ENCODE measurements around the gene POLR3G. TPM values are rescaled to one million over a fixed set of nuclear protein-coding genes. Genes with fewer than 3 reads are reported as not detected.
A peak's percentile ranks its signal among the peaks of the same experiment; 100 is the strongest.

The POLR3G gene
- polyA plus RNA-seq, 1 donor, result 1.8 TPM

DNA sequence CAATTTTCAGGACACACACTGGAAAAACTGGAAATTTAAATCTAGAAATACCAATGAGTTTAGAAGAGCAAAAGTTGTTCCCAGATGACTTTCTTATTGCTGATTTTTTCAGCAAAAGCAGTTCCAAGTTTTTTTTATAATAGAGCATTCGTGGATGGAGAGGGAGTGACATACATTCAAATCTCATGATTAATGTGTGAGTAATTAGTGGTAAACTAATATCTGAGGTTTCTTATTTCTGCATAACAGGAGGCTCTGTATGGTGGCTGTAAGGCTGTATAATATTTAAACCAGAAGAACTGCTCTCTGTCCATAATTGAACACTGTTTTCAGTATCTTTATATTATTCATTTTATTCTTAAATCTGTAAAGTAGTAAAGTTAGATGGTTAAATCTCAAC is 28.9 kb downstream of the POLR3G start:
- no peak for DNase-seq (ENCODE audit: low read depth)

DNA sequence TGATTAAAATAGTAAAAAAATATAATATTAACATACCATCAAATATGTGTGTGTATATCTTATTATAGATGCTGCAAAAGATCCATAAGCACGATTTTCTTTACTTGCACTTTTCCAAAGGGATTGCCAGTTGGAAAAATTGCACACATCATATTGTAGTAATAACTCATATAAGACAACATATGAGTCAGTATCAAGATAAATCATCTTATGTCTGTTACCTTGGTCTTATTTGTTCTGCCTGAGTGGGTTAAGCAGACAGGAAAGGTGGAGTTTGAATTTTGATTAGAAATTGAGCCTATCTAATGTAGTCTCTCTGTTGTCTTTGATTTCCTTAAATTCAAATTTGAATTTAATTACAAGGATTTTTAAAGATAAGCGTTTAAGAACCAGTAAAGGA is 30.1 kb downstream of the POLR3G start:
- DNase-seq (ENCODE audit: low read depth), result no peak

DNA sequence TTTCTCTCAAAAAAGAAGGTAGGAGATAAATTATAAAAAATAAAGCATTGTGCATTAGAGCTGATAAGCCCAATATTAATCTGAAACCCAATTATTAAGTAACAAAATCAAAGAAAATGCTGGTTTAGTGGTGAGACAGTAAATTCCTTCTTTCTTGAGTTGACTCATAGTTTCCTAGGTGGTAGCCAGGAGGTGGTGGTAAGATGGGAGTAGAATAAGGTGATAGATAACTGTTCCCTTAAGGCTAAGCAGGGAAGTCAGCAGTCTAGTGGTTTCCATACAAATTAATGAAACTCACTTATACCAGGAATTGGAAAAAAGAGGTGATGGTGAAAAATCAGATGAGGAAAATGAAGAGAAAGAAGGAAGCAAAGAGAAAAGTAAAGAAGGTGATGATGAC is 31.6 kb downstream of the POLR3G start:
- DNase-seq (ENCODE audit: low read depth), result no peak

DNA sequence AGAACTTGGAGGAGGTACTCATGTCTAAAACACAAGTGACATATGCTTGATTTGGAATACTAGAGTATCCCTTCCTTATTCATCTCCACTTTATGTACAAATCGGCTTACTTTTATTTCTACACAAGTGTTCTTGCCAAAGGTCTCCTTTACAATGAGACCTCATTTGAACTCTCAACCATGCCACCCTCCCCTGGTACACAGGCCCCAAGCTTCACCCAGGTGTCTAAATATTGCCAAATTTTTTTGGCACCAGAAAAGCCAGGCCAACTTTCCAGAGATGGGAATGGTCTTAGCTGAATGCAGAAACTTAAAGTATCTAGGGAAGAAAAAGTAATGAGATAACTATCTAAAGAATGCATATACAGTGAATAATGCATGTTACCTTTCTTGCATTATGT is 35.8 kb downstream of the POLR3G start:
- no peak for DNase-seq (ENCODE audit: low read depth)

DNA sequence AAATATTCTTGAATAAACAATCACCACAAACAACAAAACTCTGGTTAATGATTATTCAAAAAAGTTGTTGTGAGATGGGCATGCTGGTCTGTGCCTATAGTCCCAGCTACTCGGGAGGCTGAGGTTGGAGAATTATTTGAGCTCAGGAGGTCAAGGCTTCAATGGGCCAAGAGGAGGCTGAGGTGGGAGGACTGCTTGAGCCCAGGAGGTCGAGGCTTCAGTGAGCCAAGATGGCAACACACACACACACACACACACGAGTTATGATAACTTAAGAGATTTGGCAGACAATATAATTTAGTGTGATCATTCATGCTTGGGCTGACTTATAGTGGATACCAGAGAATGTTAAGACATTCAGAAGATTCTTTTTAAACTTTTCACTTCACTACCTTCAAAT is 39.9 kb downstream of the POLR3G start:
- no peak for DNase-seq (ENCODE audit: low read depth)

DNA sequence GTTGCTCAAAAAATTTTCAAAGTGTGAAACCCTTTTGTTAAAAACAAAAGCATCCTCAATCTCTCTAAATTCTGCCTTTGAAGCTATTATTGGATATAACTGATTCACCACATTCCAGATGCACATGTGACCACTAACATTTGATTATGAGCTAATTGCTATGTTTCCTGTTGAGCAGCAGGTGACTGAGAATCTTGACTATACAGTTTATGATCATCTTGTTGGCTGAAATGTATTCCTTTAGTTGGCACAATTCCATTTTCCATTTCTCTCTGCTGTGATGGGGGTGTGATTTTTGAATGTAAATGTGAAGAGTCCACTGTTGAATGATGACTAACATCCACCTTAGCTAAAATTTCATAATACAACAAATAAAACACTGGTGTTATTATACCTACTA is 44.0 kb downstream of the POLR3G start:
- DNase-seq (ENCODE audit: low read depth), result no peak

DNA sequence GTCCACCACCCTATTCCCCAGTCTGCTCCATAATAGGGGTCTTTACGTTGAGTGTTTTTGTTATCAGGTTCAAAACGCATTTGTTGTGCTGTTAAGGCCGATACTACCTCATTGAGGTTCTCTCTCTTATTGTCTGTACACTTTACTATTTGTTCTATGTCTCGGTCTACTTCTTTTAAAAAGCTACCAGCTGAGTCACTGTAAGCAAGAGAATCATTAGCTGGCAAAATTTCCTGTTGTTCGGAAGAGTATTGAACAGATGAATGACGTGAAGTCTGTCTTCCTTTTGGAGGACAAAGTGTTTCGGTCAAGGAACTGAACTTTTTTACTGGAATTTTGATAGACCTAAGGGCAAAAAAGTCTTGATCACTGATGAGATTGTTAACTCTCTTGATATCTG is 44.4 kb downstream of the POLR3G start:
- no peak for DNase-seq (ENCODE audit: low read depth)

DNA sequence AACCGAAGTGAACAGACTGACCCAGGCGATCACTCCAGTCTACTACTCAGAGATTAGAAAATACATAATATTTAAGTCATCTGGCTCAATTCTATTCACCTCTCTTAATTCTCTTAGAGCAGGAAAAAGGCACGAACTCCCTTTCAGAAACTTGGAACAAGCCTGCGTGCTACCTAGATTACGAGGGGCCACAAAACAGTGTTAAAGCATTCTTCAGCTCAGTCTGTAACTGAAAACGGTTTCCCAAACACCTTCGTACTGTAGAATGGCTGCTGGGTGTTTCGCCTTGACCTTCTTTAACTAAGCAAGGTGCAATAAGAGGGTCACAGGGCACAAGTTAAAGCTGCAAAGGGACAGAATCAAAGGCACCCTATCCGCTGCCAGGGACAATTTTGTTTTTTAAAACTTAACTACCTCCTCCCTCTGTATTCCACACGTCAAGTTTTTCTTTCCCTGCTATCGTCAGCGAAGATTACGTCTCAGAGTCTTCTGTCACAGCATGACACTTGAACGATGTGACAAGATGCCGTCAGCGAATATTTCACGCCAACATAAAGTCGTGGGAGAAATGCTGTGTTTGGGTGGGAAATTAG is 54.0 kb downstream of the POLR3G start:
- peak; percentile 22 for DNase-seq (ENCODE audit: low read depth)

DNA sequence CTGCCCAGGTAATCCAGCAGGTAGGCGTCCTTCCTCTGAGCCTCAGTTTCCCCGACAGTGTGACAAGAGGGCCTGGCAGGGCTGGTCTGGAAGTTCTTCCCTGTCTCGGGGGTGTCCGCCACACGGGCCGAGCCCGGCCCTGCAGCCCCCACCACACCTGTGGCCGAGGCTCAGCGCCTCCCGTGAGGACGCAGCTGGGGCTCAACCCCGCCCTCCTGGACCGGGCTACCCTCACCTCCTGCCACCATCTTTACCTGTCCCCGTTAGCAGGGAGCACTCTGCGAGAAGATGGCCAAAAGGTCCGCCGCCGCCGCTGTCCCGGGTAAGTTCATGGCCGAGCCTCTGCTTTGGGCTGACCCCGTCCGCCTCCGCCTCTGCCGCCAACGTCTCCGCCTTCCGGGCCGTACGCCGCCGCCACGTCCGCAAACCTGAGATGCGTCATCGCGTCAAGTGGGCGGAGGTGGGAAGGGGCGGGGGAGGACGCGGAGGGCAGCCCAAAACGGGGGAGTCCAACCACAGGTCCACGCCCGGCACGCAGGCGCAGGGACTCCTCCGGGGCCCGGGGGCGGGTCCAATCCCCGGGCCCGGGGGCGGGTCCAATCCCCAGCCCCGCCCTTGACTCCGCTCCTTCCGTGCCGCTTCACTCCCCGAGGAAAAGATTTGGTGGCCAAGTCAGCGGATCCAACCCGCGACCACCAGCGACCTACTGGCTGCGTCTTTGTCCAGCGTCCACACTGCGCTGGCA is 54.7 kb downstream of the POLR3G start, which contains the start of gene LYSMD3:
Gene LYSMD3 (minus strand): TSS at position 391 of the 745 bp plus-strand sequence. CDS start 4,295 bp downstream, outside the sequence.
- peak; percentile 77 for DNase-seq (ENCODE audit: low read depth)

DNA sequence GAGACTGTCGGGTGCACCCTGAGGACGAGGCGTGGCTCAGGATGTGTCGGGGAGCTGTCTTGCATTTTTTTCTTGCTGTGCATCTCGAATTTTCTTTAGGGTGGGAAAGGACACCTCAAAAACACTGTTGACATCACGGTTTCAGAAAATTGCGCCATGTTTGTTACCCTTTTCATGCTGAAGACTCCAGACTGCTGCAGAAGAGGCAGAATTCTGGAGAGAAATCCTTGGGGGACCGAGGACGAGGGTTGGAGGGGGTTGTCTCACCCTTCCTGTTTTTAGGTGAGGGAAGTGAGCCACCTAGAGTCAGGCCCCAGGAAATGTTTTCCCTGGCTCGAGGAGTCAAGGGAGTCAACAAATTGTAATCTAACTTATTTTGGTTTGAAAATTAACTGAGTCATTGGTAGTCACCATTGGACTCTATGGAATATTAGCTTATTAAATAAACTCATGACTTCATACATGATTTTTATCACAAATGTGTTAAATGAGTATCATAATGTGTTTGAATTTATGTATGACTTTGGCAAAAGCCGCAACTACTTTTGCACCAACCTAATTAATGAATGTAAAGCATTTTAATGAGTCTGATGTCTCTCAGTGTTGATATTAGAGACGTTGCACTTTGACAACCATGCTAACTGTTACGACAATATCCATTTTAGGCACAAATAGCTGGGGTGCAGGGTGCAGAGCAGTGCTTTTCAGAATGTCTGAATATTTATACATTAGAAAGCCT is 55.4 kb downstream of the POLR3G start:
- DNase-seq (ENCODE audit: low read depth), result peak; percentile 65

DNA sequence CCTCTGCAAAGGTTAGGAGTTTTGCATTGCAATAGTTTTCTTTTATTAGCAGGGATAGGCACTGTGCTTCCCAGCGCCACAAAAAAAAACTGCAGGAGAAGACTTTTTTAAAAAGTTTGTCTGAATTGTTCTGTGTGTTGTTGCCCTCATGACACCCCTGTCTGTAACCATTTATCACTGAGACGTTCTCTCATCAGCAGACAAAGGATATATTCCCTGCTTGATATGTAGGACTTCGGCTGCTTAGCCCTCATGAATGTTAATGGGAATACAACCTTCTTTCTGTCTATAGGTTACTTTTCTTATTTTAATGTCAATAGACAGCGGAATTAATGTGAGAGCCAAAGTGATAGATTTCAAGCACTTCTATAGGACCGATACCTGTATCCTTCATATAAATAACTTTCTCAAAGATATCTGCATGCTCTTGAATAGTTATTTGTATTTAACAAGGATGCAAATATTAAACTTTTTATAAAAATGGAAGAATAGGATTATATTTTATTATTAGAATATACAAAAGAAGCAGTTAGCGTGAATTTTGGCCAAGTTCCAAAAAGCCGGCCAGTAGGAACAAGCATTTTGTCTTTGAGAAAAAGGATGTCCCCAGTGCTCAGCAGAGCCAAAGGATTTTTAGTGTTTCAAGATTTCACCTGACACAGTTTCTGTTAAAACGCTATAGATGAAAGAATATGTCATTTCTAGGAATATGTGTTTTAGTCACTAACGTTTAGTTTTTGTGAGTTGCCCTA is 56.2 kb downstream of the POLR3G start:
- DNase-seq (ENCODE audit: low read depth), result no peak

DNA sequence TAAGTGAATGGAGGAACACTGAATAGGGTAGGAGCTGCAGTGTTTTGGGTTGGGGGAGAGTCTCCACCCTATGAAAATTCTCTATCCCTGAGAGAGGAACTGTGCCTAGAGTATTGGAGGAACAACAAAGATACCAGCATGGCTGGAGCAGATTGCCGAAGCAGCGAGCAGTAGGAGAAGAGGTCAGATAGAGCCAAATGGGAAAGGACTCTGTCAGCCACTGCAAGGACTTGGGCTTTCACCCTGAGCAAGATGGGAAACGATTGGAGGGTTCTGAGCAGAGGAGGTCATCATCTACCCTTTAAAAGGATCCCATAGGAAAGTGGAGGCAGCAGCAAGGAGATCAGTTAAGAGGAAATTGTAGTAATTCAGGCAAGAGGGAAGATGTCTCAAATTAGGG is 59.1 kb downstream of the POLR3G start:
- DNase-seq (ENCODE audit: low read depth), result no peak

DNA sequence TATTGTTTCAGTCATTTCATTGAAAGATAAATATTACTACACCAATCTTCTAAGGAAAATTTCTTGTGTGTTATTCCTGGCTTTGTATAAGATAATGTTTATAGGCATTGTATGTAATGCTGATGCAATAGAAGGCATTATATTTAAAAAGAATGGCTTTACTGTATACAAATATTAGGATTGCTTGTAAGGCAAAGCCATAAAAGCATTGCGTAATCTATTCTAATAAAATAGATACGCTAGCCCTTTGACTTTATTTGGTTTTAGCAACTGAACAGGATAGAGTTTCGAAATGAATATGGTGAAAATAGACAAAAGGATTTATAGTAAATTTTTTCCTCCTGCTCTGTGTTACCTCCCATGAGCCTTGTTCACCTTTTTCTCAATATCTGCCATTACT is 60.3 kb downstream of the POLR3G start:
- no peak for DNase-seq (ENCODE audit: low read depth)

DNA sequence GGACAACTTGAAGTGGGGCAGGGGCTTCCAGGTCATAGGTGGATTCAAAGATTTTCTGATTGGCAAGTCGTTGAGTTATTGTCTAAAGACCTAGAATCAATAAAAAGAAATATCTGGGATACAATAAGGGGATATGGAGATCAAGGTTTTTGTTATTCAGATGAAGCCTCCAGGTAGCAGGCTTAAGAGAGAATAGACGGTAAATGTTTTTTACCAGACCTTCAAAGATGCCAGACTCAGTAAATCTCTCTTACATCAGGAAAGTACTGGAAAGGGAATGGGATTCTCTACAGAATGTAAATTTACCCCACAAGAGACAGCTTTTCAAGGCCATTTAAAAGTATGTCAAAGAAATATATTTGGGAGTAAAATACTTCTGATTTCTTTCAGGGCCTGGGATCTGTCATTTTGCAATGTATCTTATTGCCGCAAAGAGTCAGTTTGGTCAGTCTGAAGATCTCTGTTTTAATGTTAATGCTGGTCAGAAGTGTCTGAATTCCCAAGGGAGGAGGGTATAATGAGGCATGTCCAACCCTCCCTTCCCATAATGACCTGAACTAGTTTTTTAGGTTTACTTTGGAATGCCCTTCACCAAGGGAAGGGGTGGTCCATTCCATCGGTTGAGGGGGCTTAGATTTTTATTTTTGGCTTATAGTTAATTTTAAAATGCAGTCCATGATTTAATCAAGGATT is 68.3 kb downstream of the POLR3G start:
- DNase-seq (ENCODE audit: low read depth), result no peak

DNA sequence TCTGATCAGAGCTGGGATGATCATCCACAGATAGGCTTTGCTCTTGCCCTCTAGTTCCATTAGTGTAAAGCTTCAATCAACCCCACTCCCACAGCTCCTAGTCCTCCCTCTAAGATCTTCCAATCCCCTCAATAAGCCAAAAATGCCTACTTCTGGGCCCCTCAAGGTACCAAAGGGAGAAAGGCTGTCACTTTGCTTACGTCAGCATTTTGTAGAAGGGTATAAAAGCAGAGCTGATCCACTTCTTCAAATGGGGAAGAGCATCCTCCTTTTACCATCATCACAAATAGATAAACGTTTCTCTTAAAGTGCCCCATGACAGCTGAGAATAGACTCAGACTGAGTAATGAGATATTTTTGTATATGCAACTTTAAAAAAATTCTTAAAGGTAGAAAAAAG is 70.8 kb downstream of the POLR3G start:
- no peak for DNase-seq (ENCODE audit: low read depth)

DNA sequence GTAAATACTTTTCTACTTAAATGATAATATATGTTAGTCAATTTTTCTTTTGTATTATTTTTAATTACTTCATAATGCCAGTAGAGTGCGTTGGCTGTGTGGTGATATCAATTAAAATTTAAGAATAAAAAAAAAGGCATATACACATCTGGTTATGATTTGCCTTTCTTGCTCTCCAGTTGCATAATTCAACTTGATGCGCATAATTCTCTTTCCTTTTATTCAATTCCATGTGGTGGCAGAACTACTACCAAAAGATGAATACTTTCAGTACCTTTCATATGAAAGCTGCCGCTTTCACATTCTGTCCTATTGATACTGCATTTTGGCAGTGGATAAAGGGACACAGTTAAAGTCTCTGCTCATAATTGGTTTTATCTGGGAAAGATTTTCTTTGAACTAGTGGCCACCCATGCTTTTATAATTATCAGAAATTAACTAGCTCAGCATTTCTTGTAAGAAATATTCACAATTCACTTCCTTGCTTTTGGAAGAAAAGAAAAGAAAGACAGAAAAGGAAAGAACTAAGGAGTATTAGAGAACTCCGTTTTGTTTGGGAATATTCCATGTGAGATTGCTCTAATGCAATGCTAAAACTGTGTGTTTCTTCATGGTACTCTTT is 71.7 kb downstream of the POLR3G start:
- no peak for DNase-seq (ENCODE audit: low read depth)

DNA sequence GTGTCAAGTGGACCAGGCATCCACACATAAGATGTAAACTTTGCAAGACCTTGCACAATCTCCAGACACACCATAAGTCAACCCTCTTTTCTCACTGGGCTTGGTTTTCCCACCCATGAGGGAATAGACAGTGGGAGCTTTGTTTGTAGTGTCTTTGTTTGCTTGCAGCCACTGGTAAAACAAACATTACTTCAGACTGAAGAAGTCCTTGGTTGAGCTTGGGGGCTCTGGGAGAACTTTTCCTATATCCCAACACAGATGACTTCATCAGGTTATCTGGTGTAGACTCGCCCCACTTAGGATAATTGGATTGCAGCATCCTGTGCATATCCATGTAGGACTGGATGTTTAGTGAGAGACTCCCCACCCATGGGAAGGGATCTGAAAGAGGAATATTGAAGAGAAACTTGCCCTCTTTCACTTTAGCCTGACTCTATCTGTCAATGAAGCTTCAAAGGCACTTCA is 72.4 kb downstream of the POLR3G start:
- DNase-seq (ENCODE audit: low read depth), result no peak

DNA sequence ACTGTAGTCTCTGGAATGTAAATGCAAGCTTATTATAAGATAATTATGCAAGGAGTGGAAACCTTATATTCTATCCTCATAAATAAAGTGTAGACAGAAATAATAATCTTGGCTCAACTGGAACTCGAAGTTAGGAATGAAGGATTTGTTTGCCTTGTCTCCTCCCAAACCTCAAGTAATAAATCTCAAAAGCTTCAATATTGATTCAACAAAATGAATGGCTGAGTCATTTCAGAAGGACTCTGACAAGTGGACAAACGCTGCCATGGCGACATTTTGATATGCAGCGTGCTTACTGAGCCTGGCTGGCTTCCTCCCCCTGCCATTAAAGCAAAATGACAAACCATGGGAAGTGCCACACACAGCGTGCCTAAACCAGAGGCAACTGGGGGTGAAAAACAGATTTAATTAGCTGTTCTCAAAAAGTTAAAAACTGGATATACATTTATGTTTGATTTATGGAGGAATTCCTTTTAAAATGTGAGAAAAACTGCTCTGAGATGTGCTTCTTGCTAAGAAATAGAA is 73.5 kb downstream of the POLR3G start:
- no peak for DNase-seq (ENCODE audit: low read depth)

DNA sequence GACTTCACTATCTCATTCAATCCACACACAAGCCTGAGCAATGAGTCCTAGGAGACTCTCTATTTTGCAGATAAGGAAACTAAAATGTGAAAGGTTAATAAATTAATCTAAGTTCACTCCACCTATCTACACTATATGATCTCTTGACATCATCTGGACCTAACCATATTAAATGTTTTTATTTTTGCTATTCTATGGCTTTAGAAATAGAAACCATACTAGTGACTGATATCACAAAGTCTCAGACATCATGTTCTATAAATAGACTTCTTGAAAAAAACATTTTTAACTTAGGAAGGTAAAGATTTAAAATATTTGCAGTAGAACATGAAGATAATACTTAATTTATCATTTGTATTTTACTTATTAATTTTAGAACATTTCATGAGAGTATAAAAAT is 74.6 kb downstream of the POLR3G start:
- DNase-seq (ENCODE audit: low read depth), result no peak

DNA sequence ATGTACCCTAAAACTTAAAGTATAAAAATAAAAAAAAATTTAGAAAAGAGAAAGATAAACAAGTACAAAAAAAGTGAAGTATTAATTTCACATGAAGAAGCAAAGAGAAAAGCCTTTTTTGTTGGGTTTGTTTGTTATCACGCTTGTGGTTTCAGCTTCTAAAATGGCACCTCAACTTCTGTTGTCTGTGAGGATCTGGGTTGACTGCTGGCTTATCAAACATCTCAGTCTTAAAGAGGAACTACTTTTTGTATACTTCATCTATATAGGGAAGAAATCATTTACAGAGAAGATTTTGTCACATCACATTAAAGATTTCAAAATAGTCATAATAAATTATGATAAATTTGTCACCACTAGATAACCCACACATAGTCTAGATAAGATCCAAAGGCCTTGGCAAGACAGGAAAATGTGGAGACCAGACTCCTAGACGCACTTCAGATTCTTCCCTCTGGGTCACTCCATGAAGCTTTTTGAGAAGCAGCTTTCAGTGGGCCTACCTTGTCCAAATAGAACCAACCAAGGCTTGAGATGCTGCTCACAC is 75.1 kb downstream of the POLR3G start:
- no peak for DNase-seq (ENCODE audit: low read depth)

Data from forelimb muscle (tissue), 1 donor.